B cell (primary cell): ENCODE measurements around the gene PRSS53. TPM values are rescaled to one million over a fixed set of nuclear protein-coding genes. Genes with fewer than 3 reads are reported as not detected.
A peak's percentile ranks its signal among the peaks of the same experiment; 100 is the strongest.

Experiments
- ATAC-seq: fragments of 200-7000 bp; cut with Tn5 transposase; one replicate; pipeline ENCODE4 v1.10.0; 2021; ENCODE audit warnings: low read depth, mild to moderate bottlenecking, moderate number of reproducible peaks, moderate library complexity
- CTCF ChIA-PET: fragments of 350-600 bp; sonication (Branson Sonifier 250); formaldehyde crosslinking; loops from one replicate; lab custom pipeline; 2021; ENCODE audit warnings: antibody characterized with exemption, inconsistent platforms; lab: Charles Lee
- POLR2A ChIA-PET: fragments of 350-600 bp; sonication (Branson Sonifier 250); formaldehyde crosslinking; loops from one replicate; lab custom pipeline; 2021; ENCODE audit warnings: antibody characterized with exemption; lab: Charles Lee
- DNase-seq: peaks from one replicate; pipeline ENCODE4 v3.0.0; 2013
- H2AFZ ChIP-seq: 2 replicates; pipeline ENCODE4 v1.6.1; 2012; ENCODE audit warnings: mild to moderate bottlenecking, low read depth, low read length; ENCODE audit not compliant: insufficient read depth, poor library complexity, severe bottlenecking
- H3K27ac ChIP-seq, 2 donors: 1 replicate in 1 of 2; 2 replicates in 1 of 2; pipeline ENCODE4 v1.5.1; 2012 to 2013; ENCODE audit warnings: low read length in 2 of 2, mild to moderate bottlenecking in 2 of 2, moderate library complexity in 1 of 2
- H3K27me3 ChIP-seq, 4 experiments: fragments of 200-600 bp in 1 of 4; sonication (generic) in 1 of 4; replicated peaks in 1 of 4; 1 replicate in 2 of 4; 2 replicates in 2 of 4; pipeline versions ENCODE4 v1.6.1 to v1.7.0; 2013 to 2016; ENCODE audit warnings: low read length in 3 of 4, mild to moderate bottlenecking in 2 of 4, mixed read lengths in 1 of 4, moderate library complexity in 1 of 4; ENCODE audit not compliant: insufficient read depth in 4 of 4, control insufficient read depth in 3 of 4; ENCODE audit errors: control extremely low read depth in 1 of 4
- H3K36me3 ChIP-seq, 2 experiments: replicated peaks in 1 of 2; 1 replicate in 1 of 2; 2 replicates in 1 of 2; pipeline versions ENCODE4 v1.6.1 to v1.7.1; 2013; ENCODE audit warnings: low read length in 1 of 2; ENCODE audit not compliant: insufficient read depth in 2 of 2, control insufficient read depth in 1 of 2; ENCODE audit errors: control extremely low read depth in 1 of 2, extremely low read depth in 1 of 2
- H3K4me1 ChIP-seq, 2 donors: fragments of 200-600 bp in 1 of 2; sonication (generic) in 1 of 2; 1 replicate in 1 of 2; 2 replicates in 1 of 2; pipeline versions ENCODE4 v1.5.1 to v1.6.1; 2013 to 2017; ENCODE audit warnings: low read length in 2 of 2; ENCODE audit not compliant: control insufficient read depth in 2 of 2, insufficient read depth in 2 of 2
- H3K4me2 ChIP-seq: replicated peaks from 2 replicates; pipeline ENCODE3; 2012; ENCODE audit warnings: mild to moderate bottlenecking, low read depth, low read length; ENCODE audit not compliant: poor library complexity, severe bottlenecking
- H3K4me3 ChIP-seq, 5 experiments: fragments of 200-600 bp in 1 of 5; sonication (generic) in 1 of 5; 1 replicate in 3 of 5; 2 replicates in 2 of 5; pipeline versions ENCODE4 v1.5.1 to v1.7.0; 2011 to 2016; ENCODE audit warnings: low read length in 4 of 5, mild to moderate bottlenecking in 4 of 5, low read depth in 2 of 5, control low read depth in 1 of 5, moderate library complexity in 1 of 5; ENCODE audit not compliant: insufficient read depth in 1 of 5; ENCODE audit errors: control extremely low read depth in 1 of 5, extremely low read depth in 1 of 5
- H3K79me2 ChIP-seq: fragments of 200-600 bp; sonication (generic); one replicate; pipeline ENCODE4 v1.6.0; 2016; ENCODE audit warnings: low read length; ENCODE audit not compliant: control insufficient read depth, insufficient read depth
- H3K9ac ChIP-seq: fragments of 200-600 bp; sonication (generic); 2 replicates; pipeline ENCODE4 v1.6.1; 2017; ENCODE audit warnings: mild to moderate bottlenecking, low read length, moderate library complexity
- H3K9me3 ChIP-seq, 3 donors: one replicate each; pipeline versions ENCODE4 v1.6.1 to v1.7.1; 2013; ENCODE audit warnings: low read length in 2 of 3; ENCODE audit not compliant: control insufficient read depth in 2 of 3, insufficient read depth in 1 of 3; ENCODE audit errors: control extremely low read depth in 1 of 3
- H4K20me1 ChIP-seq: 2 replicates; pipeline ENCODE4 v1.6.0; 2012; ENCODE audit warnings: mild to moderate bottlenecking, low read length; ENCODE audit not compliant: insufficient read depth, control insufficient read depth, poor library complexity, severe bottlenecking
- H3K27ac Mint-ChIP-seq: one replicate; pipeline ENCODE4 v1.8.0; 2021; ENCODE audit warnings: mixed read lengths
- H3K27me3 Mint-ChIP-seq: one replicate; pipeline ENCODE4 v1.8.0; 2021; ENCODE audit warnings: mixed read lengths
- H3K4me1 Mint-ChIP-seq: one replicate; pipeline ENCODE4 v1.8.0; 2021; ENCODE audit warnings: mixed read lengths
- H3K4me3 Mint-ChIP-seq: one replicate; pipeline ENCODE4 v1.8.0; 2021; ENCODE audit warnings: mixed read lengths
- H3K9me3 Mint-ChIP-seq: one replicate; pipeline ENCODE4 v1.8.0; 2022; ENCODE audit warnings: mixed read lengths; ENCODE audit not compliant: insufficient read depth
- CTCF ChIP-seq: fragments of 200-600 bp; IDR thresholded peaks from one replicate; pipeline ENCODE4 v1.8.0; 2022; ENCODE audit warnings: antibody characterized with exemption, mild to moderate bottlenecking
- EZH2 ChIP-seq: IDR thresholded peaks from 2 replicates; pipeline ENCODE4 v1.6.1; 2012; ENCODE audit warnings: borderline replicate concordance, low read depth, mild to moderate bottlenecking, moderate library complexity, low read length; ENCODE audit not compliant: insufficient read depth, poor library complexity, severe bottlenecking
- WGBS: methylation state at CpG from one replicate; pipeline ENCODE4 v1.1.5; 2013; ENCODE audit warnings: missing lambda C conversion rate; ENCODE audit not compliant: insufficient coverage; 5-methylcytosine and 5-hydroxymethylcytosine counted together
- intact Hi-C: fragments of 100-400 bp; cut with micrococcal nuclease; formaldehyde crosslinking; loops from one replicate; pipeline ENCODE4 v1.10.0; 2022
- polyA plus RNA-seq: library from polyadenylated mRNA; depleted of rRNA; stranded (reverse); fragments of >200 nt; gene quantifications from 2 replicates; pipeline ENCODE4 v1.2.3, GENCODE V29; 2012
- total RNA-seq, 2 donors: library from RNA; stranded (reverse); fragments of 120-200 nt in 1 of 2; gene quantifications; 1 replicate in 1 of 2; 2 replicates in 1 of 2; pipeline versions ENCODE4 v1.2.3 to v1.2.4, GENCODE V29; 2013 to 2022

PRSS53 gene
- total and polyA plus RNA-seq, 2 donors (not counting 1 experiment from before 2014, with no cell fraction given), result 10.1 to 10.8 TPM

DNA sequence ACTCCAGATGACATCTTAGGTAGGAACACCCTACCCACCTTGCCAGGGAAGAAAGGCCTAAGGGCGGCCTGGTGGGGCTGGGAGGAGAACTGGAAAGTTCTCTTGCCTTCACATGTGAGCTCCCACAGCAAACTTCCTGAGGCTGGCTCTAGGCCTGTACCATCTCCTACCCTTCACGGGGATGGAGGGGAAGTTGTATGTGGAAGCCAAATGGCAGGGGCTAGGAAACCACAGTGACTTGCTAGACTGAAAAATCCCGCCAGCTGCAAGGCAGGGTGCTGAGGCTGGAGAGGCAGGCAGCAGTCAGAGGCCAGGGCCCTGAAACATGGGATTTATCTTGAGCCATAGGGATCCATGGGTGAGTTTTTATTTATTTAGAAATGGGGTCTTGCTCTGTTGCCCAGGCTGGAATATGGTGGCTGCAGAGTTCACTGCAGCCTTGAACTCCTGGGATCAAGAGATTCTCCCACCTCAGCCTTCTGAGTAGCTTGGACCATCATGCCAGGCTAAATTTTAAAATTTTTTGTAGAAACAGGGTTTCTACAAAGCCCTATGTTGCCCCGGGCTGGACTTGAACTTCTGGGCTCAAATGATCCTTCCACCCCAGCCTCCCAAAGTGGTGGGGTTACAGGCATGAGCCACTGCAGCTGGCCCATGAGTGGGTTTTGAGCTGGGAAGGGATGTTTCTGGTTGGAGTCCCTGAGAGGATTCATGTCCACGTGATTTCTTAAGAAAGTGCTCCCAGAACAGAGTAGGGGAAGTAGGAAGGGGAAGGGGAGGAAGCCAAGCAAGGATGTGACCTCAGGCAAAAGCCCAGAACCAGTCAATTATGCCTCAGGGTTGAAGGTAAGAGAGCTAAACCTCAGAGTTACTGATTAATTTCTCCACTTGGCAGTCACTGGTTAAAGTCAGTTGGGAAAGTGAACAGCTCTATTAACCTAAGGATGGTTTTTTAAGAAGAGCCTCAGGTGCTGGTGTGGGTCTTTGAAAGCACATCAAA is 24.7 kb upstream of the PRSS53 start:
- Mint-ChIP-seq H3K27me3 (no peaks in the 10 kb centered on the region), H3K27ac (no peak overlapping the region), H3K4me3 (no peak overlapping the region), H3K4me1 (peaks cover 19% of the 10 kb centered on the region), H3K9me3 (no peaks in the 10 kb centered on the region)
- H3K27me3 ChIP-seq, result no peaks in the 10 kb centered on the region
- H3K9ac ChIP-seq, result no peak overlapping the region
- peaks cover 9 to 18% of the 10 kb centered on the region in 2 donors for H3K4me1 ChIP-seq
- POLR2A ChIA-PET, result interaction anchor here (0.6 to 0.7 kb wide), 3 partner anchors 54 to 189 kb away, joined by 3 to 4 read pairs (median 4); no protein-coding TSS in a partner anchor
- H4K20me1 ChIP-seq, result peaks cover 10% of the 10 kb centered on the region
- DNase-seq (no peak), ATAC-seq (no peak)
- no peak overlapping the region for H2AFZ ChIP-seq
- peaks cover 1 to 31% of the 10 kb centered on the region in 2 experiments for H3K36me3 ChIP-seq
- no peak overlapping the region for H3K4me3 ChIP-seq
- CTCF ChIA-PET, result interaction anchor here (0.6 kb wide), 1 partner anchor 29 kb away, joined by 3 read pairs; no protein-coding TSS in a partner anchor
- WGBS, result 30% methylated on average over 2 of the region's 5 CpGs
- H3K4me2 ChIP-seq, result no peak overlapping the region
- TF ChIP-seq EZH2 (no peak), CTCF (no peak)
- intact Hi-C loops, result no loop called here
- H3K79me2 ChIP-seq, result peaks cover 21% of the 10 kb centered on the region
- H3K27ac ChIP-seq, result peak overlapping the region in 1 of 2 donors; percentile 41
- H3K9me3 ChIP-seq, result no peaks in the 10 kb centered on the region
